NCI-H1048 (cell line): ENCODE results near the gene STX4.

Experiments used
- DNase-seq: peaks from one replicate; lab custom pipeline; 2025; lab: John Stamatoyannopoulos, UW

STX4 gene

DNA sequence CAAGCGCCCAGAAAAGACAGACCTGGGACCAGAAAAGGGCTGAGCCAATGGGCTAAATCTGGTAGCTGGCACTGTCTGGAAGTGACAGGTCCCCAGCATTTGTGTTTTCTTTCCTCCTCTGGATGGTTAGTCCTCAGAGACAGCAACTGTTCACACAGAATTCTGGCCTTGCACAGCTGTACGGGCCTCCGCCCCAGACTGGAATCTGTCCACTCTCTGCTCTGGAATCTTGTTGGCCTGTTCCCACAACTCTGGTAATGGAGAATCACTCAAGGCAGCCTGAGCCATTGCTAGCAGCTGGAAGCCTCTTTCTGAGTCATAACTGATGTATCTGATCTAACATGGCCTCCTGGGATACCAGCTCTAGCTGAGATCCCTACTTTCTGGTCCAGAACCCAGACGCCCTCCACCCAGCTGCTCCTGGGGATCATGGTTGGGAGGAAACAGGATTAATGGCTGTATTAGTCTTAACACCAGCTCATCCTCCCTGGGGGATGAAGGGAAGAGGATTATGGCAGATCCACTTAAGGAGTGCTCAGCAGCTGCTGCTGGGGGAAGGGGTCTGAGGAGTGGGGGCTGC is 31.6 kb downstream of the STX4 start:
- DNase-seq: no peak

- no peak for DNase-seq
Measured at GRCh38 chr16:31067342-31067741, 34.0 kb downstream of the STX4 start.

- DNase-seq: no peak
Measured at GRCh38 chr16:31071861-31072260, 38.5 kb downstream of the STX4 start.

- DNase-seq: no peak
Measured at GRCh38 chr16:31072540-31073141, 39.3 kb downstream of the STX4 start.

DNA sequence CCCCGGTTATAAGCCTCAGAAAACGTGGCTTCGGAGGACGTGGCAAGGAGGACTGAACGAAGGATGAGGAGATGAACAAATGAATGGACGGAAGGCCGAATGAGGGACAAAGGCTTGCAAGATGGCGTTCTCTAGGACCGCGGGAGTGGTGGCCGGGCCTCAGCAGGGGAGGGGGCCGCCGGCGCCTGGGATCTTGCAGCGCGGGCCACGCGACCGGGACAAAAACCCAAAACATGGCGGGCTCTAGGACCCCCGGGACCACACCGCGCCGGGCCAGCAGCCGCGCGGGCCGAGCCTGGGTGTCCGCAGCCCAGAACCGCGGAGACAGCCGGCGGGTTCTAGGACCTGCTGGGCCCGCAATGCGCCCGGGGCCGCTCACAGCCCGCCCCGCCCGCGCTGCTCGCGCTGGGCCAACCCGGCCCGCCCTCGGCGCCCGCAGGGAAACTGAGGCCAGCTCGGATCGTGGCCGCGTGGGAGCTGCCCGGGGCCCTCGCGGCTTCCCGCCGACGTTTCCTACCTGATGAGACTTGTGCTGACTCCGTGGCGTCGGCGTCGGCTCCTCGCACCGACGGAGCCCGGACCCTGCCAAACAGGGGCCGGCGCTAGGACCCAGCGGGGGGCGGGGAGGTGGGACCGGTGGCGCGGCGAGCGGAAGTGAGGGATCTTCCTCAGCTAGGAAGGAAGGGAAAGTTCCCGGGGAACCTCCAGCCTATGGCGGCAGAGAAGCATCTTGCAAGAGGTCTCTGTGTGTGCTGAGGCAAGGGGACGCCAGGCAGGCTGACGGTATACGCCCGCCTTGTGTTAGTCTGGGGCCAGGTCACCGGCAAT is 40.0 kb downstream of the STX4 start:
- DNase-seq: peak; percentile 58

DNA sequence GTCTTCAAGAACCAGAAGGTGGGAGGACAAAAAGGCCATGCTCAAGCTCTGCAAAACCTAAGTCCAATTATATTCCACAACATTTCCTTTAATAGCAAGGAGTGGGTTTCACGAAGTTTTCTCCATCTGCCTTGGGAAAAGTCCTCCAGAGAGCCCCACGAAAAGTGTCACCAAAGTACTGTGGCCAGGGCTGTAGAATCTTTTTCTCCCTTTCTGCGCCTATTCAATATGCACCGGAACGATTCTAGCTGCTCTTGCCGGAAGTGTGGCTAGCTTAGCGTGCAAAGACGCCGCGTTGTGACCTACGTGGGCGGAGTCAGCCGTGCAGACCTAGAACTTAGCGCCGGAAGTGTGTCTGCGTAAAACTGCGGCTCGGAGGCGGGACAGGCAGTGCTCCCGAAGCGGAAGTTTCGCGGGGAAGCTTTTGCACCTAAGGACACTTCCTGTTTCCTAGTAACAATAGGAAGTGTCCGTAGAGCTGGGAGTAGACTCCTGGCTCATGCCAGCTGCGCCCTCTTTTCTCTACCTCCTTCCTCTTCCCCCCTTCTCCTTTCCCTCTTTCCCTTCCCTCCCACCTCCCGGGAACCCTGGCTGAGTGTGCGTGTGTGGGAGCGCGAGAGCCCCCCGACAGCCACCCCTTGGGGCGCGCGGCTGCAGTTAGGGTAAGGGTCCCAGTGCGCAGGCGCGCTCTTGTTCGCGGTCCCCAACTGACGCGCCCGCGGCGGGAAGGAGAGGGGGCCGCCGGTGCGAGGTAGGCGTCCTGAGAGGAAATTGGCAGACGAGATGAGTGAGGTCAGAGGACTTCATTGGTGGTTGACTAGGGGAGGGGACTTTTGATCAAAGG is 40.8 kb downstream of the STX4 start, which contains the start of the genes ZNF646 and ZNF668:
ZNF646 (plus strand) TSS at position 453 of the 844 bp plus-strand sequence. CDS start 1,903 bp downstream, outside the sequence.
ZNF668 (minus strand) TSS at position 271 of the 844 bp plus-strand sequence. CDS start 9,781 bp downstream, outside the sequence.
- DNase-seq: peak; percentile 92

DNA sequence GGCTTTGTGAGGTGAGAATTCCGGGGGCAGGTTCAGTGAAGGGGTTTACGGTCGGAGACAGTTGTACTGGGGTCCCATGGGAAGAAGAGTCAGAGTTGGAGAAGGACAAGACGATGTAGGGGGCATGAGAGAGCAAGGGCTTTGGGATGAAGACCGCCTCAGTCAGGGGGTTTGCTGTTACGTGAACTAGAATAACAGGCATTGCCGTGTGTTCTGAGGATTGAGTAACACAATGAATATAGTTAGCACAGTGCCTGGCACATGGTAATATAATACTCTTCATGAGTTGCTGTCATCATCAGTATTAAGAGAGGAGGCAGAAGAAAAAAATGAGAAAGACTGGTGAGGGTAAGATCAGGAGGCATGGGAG is 41.4 kb downstream of the STX4 start:
- no peak for DNase-seq

DNA sequence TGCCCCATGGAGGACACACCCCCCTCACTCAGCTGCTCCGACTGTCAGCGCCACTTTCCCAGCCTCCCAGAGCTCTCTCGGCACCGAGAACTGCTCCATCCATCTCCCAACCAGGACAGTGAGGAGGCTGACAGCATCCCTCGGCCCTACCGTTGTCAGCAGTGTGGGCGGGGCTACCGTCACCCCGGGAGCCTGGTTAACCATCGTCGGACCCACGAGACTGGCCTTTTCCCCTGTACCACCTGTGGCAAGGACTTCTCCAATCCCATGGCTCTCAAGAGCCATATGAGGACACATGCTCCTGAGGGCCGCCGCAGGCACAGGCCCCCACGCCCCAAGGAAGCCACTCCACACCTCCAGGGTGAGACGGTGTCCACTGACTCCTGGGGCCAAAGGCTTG is 43.0 kb downstream of the STX4 start:
- DNase-seq: no peak

- no peak for DNase-seq
Measured at GRCh38 chr16:31077024-31077423, 43.7 kb downstream of the STX4 start.

GRCh38 chr16:31077592-31078396 is 44.4 kb downstream of the STX4 start:
- DNase-seq: no peak

GRCh38 chr16:31078597-31079341 is 45.4 kb downstream of the STX4 start:
- no peak for DNase-seq

- DNase-seq: no peak
Measured at GRCh38 chr16:31079342-31079944, 46.1 kb downstream of the STX4 start.

GRCh38 chr16:31080035-31080629 is 46.8 kb downstream of the STX4 start:
- no peak for DNase-seq

- DNase-seq: no peak
Measured at GRCh38 chr16:31080756-31081419, 47.5 kb downstream of the STX4 start.

GRCh38 chr16:31081428-31082351 is 48.3 kb downstream of the STX4 start:
- no peak for DNase-seq

GRCh38 chr16:31082368-31083045 is 49.1 kb downstream of the STX4 start:
- DNase-seq: no peak

GRCh38 chr16:31083081-31083480 is 49.7 kb downstream of the STX4 start:
- no peak for DNase-seq
